ENCODE data around the gene ELF3. TPM values are rescaled to one million over a fixed set of nuclear protein-coding genes. Genes with fewer than 3 reads are reported as not detected.

ELF3 gene
- total and polyA plus RNA-seq, 2 of the 13 experiments (the other 11 are each of a cell fraction or from before 2014, with no cell fraction given), result 11.5 to 55.1 TPM

DNA sequence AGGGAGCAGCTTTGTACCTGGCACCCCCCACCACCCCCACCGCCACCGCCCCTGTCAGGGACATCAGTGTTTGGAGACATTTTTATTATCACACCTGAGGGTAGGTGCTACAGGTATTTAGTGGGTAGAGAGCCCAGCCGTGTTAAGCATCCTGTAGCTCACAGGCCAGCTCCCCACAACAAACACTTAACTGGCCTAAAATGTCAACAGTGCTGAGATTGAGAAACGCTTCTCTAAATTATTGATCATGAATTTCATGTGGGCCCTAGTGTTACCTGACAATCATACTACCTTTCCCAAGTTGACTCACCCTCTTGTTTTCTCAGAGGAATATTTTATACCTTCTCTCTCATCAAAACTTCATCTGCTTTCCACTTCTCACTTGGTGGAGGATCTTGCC, 21.4 kb downstream of the ELF3 start:
- CTCF ChIA-PET (ENCODE audit: low intra/inter-chr PET ratio, low total read pairs), result no interaction called here
- DNase-seq (ENCODE audit: low spot score), result no peak
- BruUV-seq (replicated peaks), result no TSS peak
- Histone ChIP-seq H3K4me3 (replicated peaks in 1 of 3; ENCODE audit: insufficient read depth in 1 of 3, low read depth in 2 of 3, low read length in 3 of 3) (no peak overlapping the region), H3K9me3 (ENCODE audit: low read length) (no peaks in the 10 kb centered on the region), H3K4me2 (ENCODE audit: low read depth, low read length) (peak overlapping the region; percentile 49; the same call in 1 of the 2 replicates), H3K36me3 (replicated peaks in 1 of 2; ENCODE audit: control insufficient read depth in 1 of 2, insufficient read depth in 2 of 2, low read length in 2 of 2) (no peaks in the 10 kb centered on the region), H3K9ac (ENCODE audit: insufficient read depth, low read depth, low read length) (no peak overlapping the region), H3K79me2 (ENCODE audit: insufficient read depth, low read length) (no peaks in the 10 kb centered on the region), H3K27ac (ENCODE audit: extremely low read length, insufficient read depth, low read length) (no peak overlapping the region), H3K27me3 (ENCODE audit: control insufficient read depth in 1 of 2, insufficient read depth in 2 of 2, low read length in 2 of 2) (no peaks in the 10 kb centered on the region), H4K20me1 (ENCODE audit: insufficient read depth, low read length) (no peaks in the 10 kb centered on the region), H2AFZ (ENCODE audit: low read length) (no peak overlapping the region), H3K4me1 (ENCODE audit: insufficient read depth, low read length) (peaks cover 64% of the 10 kb centered on the region)
- in situ Hi-C loops (cut with HindIII; ENCODE audit: extremely low pct_ligation_motif_present, low pct_unique_long_range_greater_than_20kb), result no loop called here
- intact Hi-C loops (cut with micrococcal nuclease; ENCODE audit: unreplicated experiment), result no loop called here
- 6% methylated on average over 4 of the region's 4 CpGs for WGBS (ENCODE audit: low lambda C conversion rate)
- no peak for ATAC-seq
- 0 out of 2 replicates have a peak, but pooled peaks have one; percentile 16 for TF ChIP-seq GATAD2A (CRISPR knock-in tag; IDR thresholded peaks at IDR 0.05)
- no peak for TF ChIP-seq MTF2 (CRISPR knock-in tag; IDR thresholded peaks at IDR 0.05; ENCODE audit: borderline replicate concordance)
- POLR2A ChIA-PET, result interaction anchor here (1.5 to 1.9 kb wide), 2 partner anchors 21 to 54 kb away, joined by 6 to 14 read pairs; partner anchors contain the start of gene ELF3
- FAIRE-seq, result no peak

- BruUV-seq (replicated peaks), result TSS peak; percentile 100
Measured at GRCh38 chr1:202034149-202034682, 23.8 kb downstream of the ELF3 start.

More at GRCh38 chr1:202034149-202034682, 23.8 kb downstream of the ELF3 start:
- peaks cover 82% of the 10 kb centered on the region for H3K4me1 ChIP-seq (ENCODE audit: insufficient read depth, low read length)
- in situ Hi-C loops (cut with HindIII; ENCODE audit: extremely low pct_ligation_motif_present, low pct_unique_long_range_greater_than_20kb) (no loop called here), intact Hi-C loops (cut with micrococcal nuclease; ENCODE audit: unreplicated experiment) (no loop called here)
- TF ChIP-seq TAF1 (CRISPR knock-in tag; IDR thresholded peaks at IDR 0.05), result 0 out of 2 replicates have a peak, but pooled peaks have one; percentile 10
- 0 out of 2 replicates have a peak, but pooled peaks have one; percentile 22 for TF ChIP-seq KMT2A (CRISPR knock-in tag; IDR thresholded peaks at IDR 0.05)
- 0 out of 4 replicates have a peak, but pooled peaks of 1 of the 2 experiments have one; percentile 8 for TF ChIP-seq POLR2A (IDR thresholded peaks at IDR 0.05; ENCODE audit: insufficient read depth in 1 of 2, low read depth in 2 of 2, low read length in 2 of 2)
- peak; percentile 12; the same call in 1 of the 2 replicates for TF ChIP-seq ZNF710 (CRISPR knock-in tag; IDR thresholded peaks at IDR 0.05; ENCODE audit: borderline replicate concordance)
- TF ChIP-seq RXRA (CRISPR knock-in tag; IDR thresholded peaks at IDR 0.05), result 0 out of 2 replicates have a peak, but pooled peaks have one; percentile 0
- TF ChIP-seq, protein P1, sequence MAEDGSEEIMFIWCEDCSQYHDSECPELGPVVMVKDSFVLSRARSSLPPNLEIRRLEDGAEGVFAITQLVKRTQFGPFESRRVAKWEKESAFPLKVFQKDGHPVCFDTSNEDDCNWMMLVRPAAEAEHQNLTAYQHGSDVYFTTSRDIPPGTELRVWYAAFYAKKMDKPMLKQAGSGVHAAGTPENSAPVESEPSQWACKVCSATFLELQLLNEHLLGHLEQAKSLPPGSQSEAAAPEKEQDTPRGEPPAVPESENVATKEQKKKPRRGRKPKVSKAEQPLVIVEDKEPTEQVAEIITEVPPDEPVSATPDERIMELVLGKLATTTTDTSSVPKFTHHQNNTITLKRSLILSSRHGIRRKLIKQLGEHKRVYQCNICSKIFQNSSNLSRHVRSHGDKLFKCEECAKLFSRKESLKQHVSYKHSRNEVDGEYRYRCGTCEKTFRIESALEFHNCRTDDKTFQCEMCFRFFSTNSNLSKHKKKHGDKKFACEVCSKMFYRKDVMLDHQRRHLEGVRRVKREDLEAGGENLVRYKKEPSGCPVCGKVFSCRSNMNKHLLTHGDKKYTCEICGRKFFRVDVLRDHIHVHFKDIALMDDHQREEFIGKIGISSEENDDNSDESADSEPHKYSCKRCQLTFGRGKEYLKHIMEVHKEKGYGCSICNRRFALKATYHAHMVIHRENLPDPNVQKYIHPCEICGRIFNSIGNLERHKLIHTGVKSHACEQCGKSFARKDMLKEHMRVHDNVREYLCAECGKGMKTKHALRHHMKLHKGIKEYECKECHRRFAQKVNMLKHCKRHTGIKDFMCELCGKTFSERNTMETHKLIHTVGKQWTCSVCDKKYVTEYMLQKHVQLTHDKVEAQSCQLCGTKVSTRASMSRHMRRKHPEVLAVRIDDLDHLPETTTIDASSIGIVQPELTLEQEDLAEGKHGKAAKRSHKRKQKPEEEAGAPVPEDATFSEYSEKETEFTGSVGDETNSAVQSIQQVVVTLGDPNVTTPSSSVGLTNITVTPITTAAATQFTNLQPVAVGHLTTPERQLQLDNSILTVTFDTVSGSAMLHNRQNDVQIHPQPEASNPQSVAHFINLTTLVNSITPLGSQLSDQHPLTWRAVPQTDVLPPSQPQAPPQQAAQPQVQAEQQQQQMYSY (CRISPR knock-in tag; IDR thresholded peaks at IDR 0.05), result no peak
- no peaks in the 10 kb centered on the region for H3K79me2 ChIP-seq (ENCODE audit: insufficient read depth, low read length)
- FAIRE-seq (no peak), ATAC-seq (peak; percentile 36; the same call in 2 of the 3 replicates), DNase-seq (ENCODE audit: low spot score) (no peak)
- no peaks in the 10 kb centered on the region for H3K36me3 ChIP-seq (replicated peaks in 1 of 2; ENCODE audit: control insufficient read depth in 1 of 2, insufficient read depth in 2 of 2, low read length in 2 of 2)
- H2AFZ ChIP-seq (ENCODE audit: low read length), result no peak overlapping the region
- H3K4me2 ChIP-seq (ENCODE audit: low read depth, low read length), result peak overlapping the region; percentile 98
- CTCF ChIA-PET (ENCODE audit: low intra/inter-chr PET ratio, low total read pairs), result no interaction called here
- no peaks in the 10 kb centered on the region for H3K27me3 ChIP-seq (ENCODE audit: control insufficient read depth in 1 of 2, insufficient read depth in 2 of 2, low read length in 2 of 2)
- H3K27ac ChIP-seq (ENCODE audit: extremely low read length, insufficient read depth, low read length), result peak overlapping the region; percentile 75
- 65% methylated on average over 6 of the region's 7 CpGs for WGBS (ENCODE audit: low lambda C conversion rate)
- no peaks in the 10 kb centered on the region for H3K9me3 ChIP-seq (ENCODE audit: low read length)
- H3K4me3 ChIP-seq (replicated peaks in 1 of 3; ENCODE audit: insufficient read depth in 1 of 3, low read depth in 2 of 3, low read length in 3 of 3), result peak overlapping the region; percentile 54 to 75 (median 57)
- H4K20me1 ChIP-seq (ENCODE audit: insufficient read depth, low read length), result no peaks in the 10 kb centered on the region
- H3K9ac ChIP-seq (ENCODE audit: insufficient read depth, low read depth, low read length), result peak overlapping the region; percentile 88
- POLR2A ChIA-PET, result interaction anchor here (0.9 to 3.1 kb wide), 15 partner anchors 9 to 109 kb away, joined by 3 to 92 read pairs (median 9); partner anchors contain the start of genes ARL8A and ELF3
